ENCODE data around the gene AXL.
A peak's percentile ranks its signal among the peaks of the same experiment; 100 is the strongest.

AXL gene

DNA sequence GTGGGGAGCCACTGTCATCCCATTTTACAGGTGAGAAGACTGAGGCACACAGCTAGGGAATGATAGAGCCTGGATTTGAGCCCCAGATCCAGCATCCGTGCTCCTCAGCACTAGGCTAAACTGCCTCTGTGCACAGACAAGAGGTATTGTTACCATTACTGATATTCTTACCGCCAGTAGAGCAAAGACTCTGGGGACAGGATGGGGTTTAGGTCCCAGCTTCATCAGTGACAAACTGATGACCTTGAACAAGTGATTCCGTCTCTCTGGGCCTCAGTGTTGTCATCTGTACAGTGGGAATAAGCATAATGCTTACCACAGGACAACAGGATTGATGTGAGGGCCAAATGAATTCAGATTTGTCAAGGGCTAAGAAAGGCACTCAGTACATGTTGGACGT lies 16.5 kb downstream of the AXL start:
- no peak for DNase-seq (ENCODE audit: low spot score)

DNA sequence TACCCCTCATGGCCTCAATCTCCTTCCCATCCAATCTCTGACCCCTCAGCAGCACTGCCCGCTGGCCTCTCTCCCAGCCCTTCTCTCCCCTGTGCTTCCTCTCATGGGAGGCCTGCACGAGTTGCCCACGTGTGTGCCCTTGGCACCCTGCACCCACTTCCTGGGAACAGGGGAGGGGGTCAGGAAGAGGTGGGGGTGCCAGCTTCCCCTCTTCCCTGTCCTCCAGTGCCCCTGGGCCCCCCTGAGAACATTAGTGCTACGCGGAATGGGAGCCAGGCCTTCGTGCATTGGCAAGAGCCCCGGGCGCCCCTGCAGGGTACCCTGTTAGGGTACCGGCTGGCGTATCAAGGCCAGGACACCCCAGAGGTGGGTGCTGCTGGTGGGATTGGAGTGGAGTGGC lies 19.2 kb downstream of the AXL start:
- DNase-seq (ENCODE audit: low spot score), result no peak

DNA sequence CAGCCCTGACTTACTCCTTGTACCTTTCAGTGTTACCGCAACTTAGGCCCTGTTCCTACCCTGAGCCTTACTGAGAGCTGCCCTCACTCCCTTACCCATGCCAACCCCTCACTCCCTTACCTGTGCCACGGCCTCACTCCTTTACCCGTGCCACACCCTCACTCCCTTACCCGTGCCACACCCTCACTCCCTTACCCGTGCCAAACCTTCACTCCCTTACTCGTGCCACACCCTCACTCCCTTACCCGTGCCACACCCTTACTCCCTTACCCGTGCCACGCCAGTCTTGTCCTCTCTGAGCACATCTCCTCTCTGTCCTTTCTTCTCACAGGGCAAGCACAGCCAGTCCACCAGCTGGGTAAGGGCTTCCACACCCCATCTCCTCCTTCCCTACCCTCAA lies 20.3 kb downstream of the AXL start:
- DNase-seq (ENCODE audit: low spot score), result no peak

DNA sequence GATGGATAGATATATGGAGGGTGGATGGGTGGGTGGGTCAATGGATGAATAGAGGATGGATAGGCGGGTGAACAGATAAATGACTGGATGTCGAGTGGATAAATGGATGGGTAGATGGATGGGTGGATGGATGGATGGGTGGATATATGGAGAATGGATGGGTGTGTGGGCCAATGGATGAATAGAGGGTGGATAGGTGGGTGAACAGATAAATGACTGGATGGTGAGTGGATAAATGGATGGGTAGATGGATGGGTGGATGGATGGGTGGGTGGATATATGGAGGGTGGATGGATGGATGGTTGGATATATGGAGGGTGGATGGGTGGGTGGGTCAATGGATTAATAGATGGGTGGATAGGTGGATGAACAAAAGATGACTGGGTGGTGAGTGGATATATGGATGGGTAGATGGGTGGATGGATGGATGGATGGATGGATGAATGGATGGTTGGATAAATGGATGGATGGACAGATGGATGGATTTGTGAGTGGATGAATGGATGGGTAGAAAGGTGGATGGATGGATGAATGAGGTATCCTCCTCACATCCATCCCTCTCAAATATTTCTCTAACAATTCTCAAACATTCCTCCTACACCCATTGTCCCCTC lies 21.0 kb downstream of the AXL start:
- DNase-seq (ENCODE audit: low spot score), result no peak

DNA sequence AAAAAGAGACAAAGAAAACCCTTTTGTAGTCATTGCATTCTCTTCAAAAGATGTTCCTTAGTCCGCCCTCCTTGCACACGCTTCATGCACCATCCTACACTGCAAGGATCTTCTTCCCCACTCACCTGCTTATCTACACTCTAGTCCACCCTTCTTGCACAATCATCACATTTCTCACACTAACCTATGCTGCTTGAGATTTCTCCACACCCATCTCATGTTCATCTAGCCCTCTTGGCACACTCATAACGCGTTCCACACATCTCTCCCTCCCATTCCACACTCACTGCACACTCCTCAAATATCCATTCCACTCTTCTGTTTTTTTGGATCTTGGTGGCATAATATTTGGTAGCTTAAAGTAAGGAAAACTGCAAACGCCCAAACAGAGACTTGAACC lies 22.8 kb downstream of the AXL start:
- no peak for DNase-seq (ENCODE audit: low spot score)

DNA sequence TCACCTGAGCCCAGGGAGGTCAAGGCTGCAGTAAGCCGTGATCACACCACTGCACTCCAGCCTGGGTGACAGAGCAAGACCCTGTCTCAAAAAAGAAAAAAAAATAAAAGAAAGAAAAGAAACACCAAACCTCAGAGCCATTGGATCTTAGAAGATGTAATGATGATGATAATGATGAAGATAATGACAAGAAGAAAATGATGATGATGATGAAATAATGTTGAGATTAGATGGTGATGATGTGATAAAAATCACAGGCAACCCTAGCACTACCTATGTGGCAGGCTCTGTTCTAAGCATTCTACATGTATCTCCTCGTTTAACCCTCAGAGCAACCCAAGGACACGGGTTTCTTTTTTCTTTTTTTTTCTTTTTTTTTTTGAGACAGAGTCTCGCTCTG lies 25.1 kb downstream of the AXL start:
- no peak for DNase-seq (ENCODE audit: low spot score)

DNA sequence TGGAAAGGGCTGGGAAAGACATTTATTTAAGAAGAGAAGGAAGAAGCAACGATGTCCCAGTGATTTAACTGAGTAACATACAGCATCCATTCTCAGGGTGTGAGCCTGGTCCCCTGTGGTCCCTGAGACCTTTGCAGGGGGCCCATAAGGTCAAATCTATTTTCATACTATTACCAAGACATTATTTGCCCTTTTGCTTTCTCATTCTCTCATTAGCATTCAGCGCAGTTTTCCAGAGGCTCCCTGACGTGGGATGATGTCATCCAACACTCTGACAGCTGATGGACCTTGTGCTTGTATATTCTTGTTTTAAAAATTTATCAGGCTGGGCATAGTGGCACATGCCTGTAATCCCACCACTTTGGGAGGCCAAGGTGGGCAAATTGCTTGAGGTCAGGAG lies 26.8 kb downstream of the AXL start:
- no peak for DNase-seq (ENCODE audit: low spot score)

DNA sequence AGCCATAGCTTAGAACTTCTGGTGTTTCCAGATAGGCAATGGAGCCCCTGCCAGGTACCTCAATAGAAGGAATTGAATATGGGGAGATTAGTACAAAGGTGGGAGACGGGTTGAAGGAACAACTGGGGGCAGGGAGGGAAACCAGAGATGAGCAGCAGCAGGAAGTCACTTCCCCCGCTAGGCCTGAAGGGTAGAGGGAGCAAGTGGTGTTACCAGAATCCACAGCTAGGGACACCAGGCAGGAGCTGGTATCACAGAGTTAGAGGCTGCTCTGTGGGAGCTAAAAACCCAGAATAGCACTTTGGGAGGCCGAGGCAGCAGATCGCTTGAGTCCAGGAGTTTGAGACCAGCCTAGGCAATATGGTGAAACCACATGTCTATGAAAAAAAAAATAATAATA lies 29.9 kb downstream of the AXL start:
- DNase-seq (ENCODE audit: low spot score), result no peak

DNA sequence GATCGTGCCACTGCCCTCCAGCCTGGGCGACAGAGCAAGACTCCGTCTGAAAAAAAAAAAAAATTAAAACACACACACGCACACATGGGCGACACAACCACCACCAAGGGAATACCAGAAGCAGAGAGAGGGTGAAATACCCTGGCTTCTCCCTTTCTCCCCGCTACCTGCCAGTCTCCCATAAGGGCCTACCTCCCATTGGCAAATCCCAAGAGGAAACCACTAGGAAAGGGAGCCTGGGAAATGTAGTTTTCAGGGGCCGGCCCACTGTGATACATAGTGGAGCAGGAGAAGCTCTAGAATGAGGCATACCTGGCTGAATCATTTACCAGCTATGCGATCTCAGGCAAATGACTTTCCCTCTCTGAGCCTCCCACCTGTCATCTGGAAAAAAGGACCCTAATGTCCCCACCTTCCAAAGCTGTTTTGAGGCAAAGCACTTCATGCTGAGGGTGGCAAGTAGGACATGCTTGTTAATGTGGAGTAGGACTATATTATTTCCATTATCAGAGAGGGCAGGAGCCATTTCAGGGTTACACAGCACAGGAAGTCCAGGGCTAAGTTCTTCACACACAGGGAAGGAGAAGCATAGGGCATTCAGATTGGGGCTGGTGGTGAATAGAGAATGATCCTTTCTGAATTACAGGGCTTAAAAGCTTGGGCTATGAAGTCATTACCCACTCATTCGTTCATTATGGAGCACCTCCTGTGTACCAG lies 30.8 kb downstream of the AXL start:
- DNase-seq (ENCODE audit: low spot score), result no peak

DNA sequence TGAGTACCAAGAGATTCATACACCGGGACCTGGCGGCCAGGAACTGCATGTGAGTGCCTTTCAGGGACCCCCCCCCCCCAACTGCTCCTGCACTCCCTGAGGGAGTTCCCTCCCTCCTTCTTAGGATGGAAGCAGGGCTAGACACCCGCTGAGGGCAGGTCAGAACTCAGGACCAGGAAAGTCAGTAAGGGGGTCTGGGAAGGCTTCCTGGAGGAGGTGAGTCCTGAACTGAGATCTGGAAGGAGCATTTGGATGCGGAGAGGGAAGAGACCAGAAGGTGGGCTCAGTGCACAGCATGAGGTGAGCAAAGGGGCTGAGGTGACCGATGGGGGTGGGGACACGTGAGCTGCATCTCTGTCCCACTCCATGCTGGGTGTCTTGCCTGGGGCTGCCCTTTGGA lies 34.6 kb downstream of the AXL start:
- DNase-seq (ENCODE audit: low spot score), result no peak

DNA sequence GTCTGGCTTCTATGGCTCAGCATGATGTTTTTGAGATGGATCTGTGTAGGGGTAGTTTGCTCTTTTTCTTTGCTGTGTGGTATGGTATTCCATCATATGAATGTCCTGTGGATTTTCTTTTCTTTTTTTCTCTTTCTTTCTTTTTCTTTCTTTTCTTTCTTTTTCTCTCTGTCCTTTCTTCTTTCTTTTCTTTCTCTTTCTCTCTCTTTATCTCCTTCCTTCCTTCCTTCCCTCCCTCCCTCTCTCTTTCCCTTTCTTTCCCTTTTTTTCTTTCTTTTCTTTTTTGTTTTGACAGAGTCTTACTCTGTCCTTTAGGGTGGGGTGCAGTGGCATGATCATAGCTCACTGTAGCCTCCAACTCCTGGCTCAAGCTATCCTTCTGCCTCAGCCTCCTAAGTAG lies 36.1 kb downstream of the AXL start:
- DNase-seq (ENCODE audit: low spot score), result no peak

DNA sequence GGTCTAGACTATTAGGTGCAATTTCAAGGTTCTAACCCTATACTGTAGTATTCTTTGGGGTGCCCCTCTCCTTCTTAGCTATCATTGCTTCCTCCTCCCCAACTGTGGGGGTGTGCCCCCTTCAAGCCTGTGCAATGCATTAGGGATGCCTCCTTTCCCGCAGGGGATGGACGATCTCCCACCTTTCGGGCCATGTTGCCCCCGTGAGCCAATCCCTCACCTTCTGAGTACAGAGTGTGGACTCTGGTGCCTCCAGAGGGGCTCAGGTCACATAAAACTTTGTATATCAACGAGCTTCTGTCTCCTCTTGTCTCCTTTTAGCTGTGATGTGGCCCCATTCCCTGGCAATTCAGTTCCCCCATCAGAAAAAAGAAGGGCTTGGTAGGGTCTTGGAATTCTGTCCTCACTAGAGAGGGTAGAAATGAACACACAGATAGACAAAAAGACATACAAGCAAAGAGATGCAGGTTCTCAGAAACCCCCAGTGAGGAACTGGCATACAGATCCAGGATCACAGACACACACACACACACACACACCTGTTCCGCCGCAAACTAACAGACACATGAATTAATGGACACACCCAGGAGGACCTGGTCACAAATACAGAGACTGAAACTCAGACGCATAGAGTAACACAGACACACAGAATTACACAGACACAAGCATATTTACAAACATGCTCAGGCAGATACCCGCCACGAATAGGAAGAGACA lies 42.6 kb downstream of the AXL start:
- DNase-seq (ENCODE audit: low spot score), result no peak

DNA sequence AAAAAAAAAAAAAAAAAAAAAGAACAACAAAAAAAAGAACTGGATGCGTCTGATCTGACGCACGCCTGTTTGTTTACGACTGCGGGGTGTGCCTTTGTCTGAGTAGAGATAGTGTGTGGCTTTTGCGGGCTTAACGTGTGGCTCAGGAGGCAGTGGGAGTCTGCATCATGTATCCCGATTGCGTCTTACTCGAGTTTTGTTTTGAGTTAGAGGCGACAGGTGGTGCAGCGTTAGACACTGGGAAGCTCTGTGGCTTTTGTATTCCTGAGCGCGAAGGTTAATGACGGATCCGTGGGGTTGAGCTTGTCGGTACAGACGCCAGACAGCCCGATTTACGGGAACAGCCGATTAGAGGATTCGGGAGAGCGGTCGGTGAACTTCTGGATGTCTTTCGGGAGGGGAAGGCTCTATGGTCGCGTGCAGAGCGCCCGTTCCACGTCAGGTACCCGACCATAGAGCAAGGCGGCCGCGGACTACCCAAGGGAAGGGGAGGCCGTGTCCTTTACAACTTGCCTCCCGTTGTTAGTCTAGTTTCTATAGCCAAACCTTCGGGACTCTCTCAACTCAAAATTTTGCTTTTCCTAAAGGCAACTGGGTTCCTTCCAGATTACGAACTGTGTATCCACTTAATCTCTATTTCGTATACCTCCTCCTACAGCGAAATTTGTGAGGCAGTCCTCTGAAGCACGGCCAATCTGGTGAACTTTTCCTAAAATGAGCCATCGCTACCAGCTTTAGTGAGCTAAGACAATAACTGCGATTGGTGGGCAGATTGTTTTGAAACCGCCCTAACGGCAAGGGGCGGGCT lies 44.2 kb downstream of the AXL start:
- peak; percentile 81 for DNase-seq (ENCODE audit: low spot score)

DNA sequence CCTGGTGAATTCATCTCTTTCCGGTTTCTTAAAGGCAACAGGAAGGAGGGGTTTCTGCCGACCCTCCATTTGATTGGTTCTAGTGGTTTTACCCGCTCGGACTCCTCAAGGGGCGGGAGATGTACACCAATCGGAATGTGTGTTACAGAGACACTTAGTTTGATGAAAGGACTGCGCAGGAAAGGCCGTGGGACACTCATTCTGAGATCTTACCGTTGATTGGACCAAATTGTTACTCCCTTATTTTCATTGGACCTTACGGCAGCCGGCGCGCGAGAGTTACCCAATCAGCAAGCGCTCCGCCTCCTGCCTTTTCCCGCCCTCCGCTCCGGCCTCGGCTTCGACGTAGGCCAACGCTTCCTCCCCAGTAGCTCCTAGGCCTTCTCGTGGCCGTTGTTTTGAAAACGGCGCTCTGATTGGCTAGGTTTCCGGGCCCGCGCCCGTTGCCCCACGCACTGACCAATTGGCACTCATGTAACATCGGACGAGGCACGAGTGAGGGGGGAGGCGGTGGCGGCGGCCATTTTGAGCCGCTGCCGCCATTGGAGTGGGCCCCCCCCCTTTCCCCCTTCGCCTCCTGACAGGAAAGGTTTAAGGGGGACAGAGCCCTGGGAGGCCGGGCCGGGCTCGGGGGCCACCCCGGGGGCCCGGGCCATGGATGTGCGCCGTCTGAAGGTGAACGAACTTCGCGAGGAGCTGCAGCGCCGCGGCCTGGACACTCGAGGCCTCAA lies 45.0 kb downstream of the AXL start, which contains the start of gene HNRNPUL1:
Gene HNRNPUL1 (plus strand): TSS at position 523 of the 731 bp plus-strand sequence. CDS start 132 bp downstream, at position 655.
- peak; percentile 100 for DNase-seq (ENCODE audit: low spot score)

DNA sequence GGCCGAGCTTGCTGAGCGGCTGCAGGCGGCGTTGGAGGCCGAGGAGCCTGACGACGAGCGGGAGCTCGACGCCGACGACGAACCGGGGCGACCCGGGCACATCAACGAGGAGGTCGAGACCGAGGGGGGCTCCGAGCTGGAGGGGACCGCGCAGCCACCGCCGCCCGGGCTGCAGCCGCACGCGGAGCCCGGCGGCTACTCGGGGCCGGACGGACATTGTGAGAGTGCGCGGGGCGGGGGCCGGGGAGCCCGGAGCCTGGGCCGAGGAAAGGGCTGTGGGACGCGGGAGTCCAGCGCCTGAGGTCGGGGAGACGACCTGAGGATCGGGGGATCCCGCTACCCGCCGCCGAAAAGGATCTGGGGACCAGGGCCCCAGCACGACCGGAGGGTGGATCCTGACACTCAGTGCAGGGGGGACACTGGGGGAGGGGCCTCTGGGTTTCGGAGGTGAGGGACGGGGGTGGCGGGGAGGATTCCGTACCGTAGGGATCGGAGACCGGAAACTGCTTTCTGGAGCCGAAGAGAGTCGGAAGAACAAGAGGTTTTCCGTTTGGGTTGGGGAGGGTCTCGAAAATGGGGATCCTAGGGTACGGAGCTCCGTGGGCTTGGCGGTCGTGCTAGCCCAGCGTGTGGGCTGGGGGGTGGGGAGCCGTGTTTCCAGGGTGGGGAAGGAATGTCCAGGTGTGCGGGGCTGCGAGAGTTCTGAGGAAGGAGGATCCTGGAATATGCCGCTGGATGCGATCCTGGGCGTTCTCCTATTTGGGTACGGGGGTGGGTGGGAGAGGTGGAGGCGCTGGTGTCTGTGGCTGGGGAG lies 45.8 kb downstream of the AXL start:
- peak; percentile 54 for DNase-seq (ENCODE audit: low spot score)

DNA sequence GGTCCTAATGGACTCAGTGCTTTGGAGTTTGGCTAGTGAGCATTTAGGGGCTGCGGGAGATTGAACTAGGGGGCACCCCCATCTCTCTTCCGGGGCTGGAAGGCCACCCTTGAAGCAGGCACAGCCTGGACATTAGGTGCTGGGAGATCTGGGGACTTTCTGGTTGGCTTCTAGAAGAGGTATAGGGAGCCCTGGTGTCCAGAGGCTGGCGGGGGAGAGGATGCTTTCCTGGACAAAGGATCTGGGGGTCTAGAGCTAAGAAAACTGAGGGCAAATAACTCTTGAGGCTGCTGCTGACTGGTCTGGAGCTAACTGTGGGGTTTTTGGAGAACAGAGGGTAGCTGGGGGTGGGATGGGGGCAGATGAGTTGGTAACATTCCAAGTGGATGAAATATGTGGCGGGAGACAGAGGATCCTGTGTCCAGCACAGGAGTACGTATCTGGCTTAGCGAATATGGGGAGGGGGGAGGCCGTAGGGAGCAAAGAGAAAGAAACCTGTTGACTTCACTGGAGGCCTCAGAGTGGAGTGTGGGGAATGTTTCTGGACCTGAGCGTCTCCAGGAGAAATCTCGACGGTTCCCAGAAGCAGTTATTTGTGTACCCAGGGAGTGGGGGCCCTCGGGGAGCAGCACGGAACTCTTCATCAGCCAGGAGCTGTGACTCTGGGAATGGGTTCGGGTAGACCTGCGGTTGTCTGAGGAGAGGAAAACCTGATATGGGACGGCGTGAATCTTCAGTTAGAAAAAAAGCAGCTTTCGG lies 46.6 kb downstream of the AXL start:
- peak; percentile 30 for DNase-seq (ENCODE audit: low spot score)

DNA sequence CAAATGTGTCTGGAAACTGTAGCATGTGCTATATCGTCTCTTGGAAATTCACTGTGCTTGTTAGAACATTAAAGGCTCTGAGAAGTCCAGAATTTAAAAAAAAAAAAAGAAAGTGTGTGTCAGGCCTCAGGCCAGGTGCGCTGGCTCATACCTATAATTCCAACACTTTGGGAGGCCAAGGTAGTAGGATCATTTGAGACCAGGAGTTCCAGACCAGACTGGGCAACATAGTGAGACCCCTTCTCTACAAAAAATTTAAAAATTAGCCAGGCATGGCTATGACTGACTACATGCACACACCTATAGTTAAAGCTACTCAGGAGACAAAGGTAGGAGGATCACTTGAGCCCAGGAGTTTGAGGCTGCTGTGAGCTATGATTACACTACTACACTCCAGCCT lies 50.0 kb downstream of the AXL start:
- no peak for DNase-seq (ENCODE audit: low spot score)

DNA sequence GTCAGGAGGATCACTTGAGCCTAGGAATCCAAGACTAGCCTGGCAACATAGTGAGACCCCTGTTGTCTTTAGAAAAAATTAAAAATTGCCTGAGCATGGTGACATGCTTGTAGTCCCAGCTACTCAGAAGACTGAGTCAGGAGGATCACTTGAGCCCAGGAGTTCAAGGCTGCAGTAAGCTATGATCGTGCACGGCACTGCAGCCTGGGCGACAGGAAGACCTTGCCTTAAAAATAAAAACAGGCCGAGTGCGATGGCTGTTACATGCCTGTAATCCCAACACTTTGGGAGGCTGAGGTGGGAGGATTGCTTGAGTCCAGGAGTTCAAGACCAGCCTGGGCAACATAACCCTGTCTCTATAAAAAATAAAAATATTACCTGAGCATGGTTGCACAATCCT lies 50.5 kb downstream of the AXL start:
- no peak for DNase-seq (ENCODE audit: low spot score)

DNA sequence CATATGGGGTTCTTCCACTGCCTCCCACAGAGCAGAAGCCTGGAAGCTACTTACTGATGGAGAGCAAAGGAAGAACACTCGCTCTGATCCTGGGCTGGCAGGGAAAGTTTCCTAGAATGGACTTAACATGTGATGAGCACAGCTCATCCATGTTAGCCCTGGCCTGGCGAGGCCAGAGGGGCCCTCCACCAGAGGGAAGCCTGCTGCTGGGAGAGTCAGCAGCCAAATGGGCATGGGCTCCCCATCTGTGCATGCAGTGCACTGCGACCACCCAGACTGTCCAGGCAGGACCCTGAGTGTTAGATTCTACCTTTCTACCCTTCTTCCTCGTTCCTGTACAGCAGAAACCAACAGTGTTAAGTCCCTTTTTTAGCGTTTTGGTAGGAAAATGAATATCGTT lies 54.1 kb downstream of the AXL start:
- no peak for DNase-seq (ENCODE audit: low spot score)

DNA sequence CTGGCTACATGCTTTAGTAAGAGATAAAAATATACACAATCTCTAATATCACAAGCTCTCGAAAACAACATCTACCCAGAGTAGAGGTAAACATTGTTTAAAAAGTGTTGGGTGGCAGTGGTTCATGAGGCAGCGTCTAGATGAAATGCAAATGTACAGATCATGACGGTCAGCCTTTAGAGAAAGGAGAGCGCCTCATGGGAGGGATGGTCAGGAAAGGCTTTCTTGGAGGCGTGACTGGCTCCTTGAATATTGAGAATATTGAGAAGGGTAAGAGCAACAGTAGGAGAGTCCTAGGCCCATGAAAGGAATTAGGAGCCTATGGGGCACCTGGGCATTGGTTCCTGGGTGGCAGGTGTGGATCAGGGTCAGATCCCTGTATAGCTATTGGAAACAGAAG lies 55.8 kb downstream of the AXL start:
- no peak for DNase-seq (ENCODE audit: low spot score)
